ENCODE data around the gene RGS3.

Gene RGS3

GRCh38 chr9:113479174-113479621, 15.7 kb downstream of the RGS3 start:
- DNase-seq (ENCODE audit: low read depth in 1 of 2, low spot score in 1 of 2): no peak
- peaks cover 3% of the 10 kb centered on the region for H3K27me3 ChIP-seq (ENCODE audit: insufficient read depth, poor library complexity, severe bottlenecking)
- TF ChIP-seq SPI1 (IDR thresholded peaks at IDR 0.05; ENCODE audit: borderline replicate concordance, low read depth) (no peak), CTCF (IDR thresholded peaks at IDR 0.05; ENCODE audit: insufficient read depth, low read length) (no peak), GABPA (IDR thresholded peaks at IDR 0.05; ENCODE audit: low read depth) (no peak), REST (IDR thresholded peaks at IDR 0.05; ENCODE audit: insufficient replicate concordance, low read depth) (no peak), POLR2AphosphoS5 (IDR thresholded peaks at IDR 0.05; ENCODE audit: low read depth) (no peak)
- H3K4me3 ChIP-seq (replicated peaks; ENCODE audit: insufficient read depth, low read length): no peak overlapping the region
- H3K27ac ChIP-seq (replicated peaks): no peak overlapping the region

- no peak overlapping the region for H3K27ac ChIP-seq (replicated peaks)
- H3K4me3 ChIP-seq (replicated peaks; ENCODE audit: insufficient read depth, low read length): no peak overlapping the region
- H3K27me3 ChIP-seq (ENCODE audit: insufficient read depth, poor library complexity, severe bottlenecking): peaks cover 3% of the 10 kb centered on the region
- TF ChIP-seq SPI1 (IDR thresholded peaks at IDR 0.05; ENCODE audit: borderline replicate concordance, low read depth) (no peak), POLR2AphosphoS5 (IDR thresholded peaks at IDR 0.05; ENCODE audit: low read depth) (no peak), CTCF (IDR thresholded peaks at IDR 0.05; ENCODE audit: insufficient read depth, low read length) (no peak), GABPA (IDR thresholded peaks at IDR 0.05; ENCODE audit: low read depth) (no peak)
- no peak for DNase-seq (ENCODE audit: low read depth in 1 of 2, low spot score in 1 of 2)
These were observed 17.1 kb downstream of the RGS3 start for GRCh38 chr9:113480612-113481011.

GRCh38 chr9:113481176-113481787, 17.8 kb downstream of the RGS3 start:
- DNase-seq (ENCODE audit: low read depth in 1 of 2, low spot score in 1 of 2): no peak
- Histone ChIP-seq H3K27ac (replicated peaks) (no peak overlapping the region), H3K27me3 (ENCODE audit: insufficient read depth, poor library complexity, severe bottlenecking) (peaks cover 3% of the 10 kb centered on the region), H3K4me3 (replicated peaks; ENCODE audit: insufficient read depth, low read length) (no peak overlapping the region)
- TF ChIP-seq SPI1 (IDR thresholded peaks at IDR 0.05; ENCODE audit: borderline replicate concordance, low read depth) (no peak), CTCF (IDR thresholded peaks at IDR 0.05; ENCODE audit: insufficient read depth, low read length) (no peak), GABPA (IDR thresholded peaks at IDR 0.05; ENCODE audit: low read depth) (no peak), POLR2AphosphoS5 (IDR thresholded peaks at IDR 0.05; ENCODE audit: low read depth) (no peak), REST (IDR thresholded peaks at IDR 0.05; ENCODE audit: insufficient replicate concordance, low read depth) (no peak)

GRCh38 chr9:113482341-113482740, 18.8 kb downstream of the RGS3 start:
- TF ChIP-seq POLR2AphosphoS5 (IDR thresholded peaks at IDR 0.05; ENCODE audit: low read depth): no peak
- Histone ChIP-seq H3K27ac (replicated peaks) (no peak overlapping the region), H3K4me3 (replicated peaks; ENCODE audit: insufficient read depth, low read length) (no peak overlapping the region), H3K27me3 (ENCODE audit: insufficient read depth, poor library complexity, severe bottlenecking) (peaks cover under 1% of the 10 kb centered on the region)
- no peak for DNase-seq (ENCODE audit: low read depth in 1 of 2, low spot score in 1 of 2)
